ENCODE results near the gene PSD2. TPM values are rescaled to one million over a fixed set of nuclear protein-coding genes. Genes with fewer than 3 reads are reported as not detected.
A peak's percentile ranks its signal among the peaks of the same experiment; 100 is the strongest.

The PSD2 gene
- total and polyA plus RNA-seq, 11 donors, result 0.04 to 0.11 (median 0.04) TPM; not detected in 8

DNA sequence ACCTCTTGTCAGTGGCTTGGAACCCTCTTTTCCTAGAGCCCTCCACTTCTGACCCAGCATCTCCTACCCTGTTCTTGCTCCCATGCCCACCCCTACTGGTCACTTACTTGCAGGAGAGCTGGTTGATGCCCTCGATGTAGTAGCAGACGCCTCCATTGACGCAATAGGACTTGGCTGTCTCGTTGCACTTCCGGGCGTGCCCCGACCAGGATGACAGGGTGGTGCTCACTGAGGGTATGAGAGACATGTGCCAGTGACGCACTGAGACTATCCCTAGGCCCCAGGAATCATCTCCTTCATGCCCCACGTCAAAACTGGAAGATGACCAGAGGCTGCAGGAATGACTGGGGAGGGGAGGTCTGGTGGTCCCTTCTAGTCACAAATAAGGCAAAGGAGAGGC is 76.0 kb downstream of the PSD2 start:
- Histone ChIP-seq H3K27ac (no peak overlapping the region), H3K36me3 (no peaks in the 10 kb centered on the region), H3K9me3 (no peaks in the 10 kb centered on the region), H3K4me1 (peaks cover 0 to 12% (median 0%) of the 10 kb centered on the region in 12 donors), H3K27me3 (no peaks in the 10 kb centered on the region), H3K4me3 (no peak overlapping the region)
- TF ChIP-seq, protein P1, sequence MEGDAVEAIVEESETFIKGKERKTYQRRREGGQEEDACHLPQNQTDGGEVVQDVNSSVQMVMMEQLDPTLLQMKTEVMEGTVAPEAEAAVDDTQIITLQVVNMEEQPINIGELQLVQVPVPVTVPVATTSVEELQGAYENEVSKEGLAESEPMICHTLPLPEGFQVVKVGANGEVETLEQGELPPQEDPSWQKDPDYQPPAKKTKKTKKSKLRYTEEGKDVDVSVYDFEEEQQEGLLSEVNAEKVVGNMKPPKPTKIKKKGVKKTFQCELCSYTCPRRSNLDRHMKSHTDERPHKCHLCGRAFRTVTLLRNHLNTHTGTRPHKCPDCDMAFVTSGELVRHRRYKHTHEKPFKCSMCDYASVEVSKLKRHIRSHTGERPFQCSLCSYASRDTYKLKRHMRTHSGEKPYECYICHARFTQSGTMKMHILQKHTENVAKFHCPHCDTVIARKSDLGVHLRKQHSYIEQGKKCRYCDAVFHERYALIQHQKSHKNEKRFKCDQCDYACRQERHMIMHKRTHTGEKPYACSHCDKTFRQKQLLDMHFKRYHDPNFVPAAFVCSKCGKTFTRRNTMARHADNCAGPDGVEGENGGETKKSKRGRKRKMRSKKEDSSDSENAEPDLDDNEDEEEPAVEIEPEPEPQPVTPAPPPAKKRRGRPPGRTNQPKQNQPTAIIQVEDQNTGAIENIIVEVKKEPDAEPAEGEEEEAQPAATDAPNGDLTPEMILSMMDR (IDR thresholded peaks at IDR 0.05), result no peak
- no peak for TF ChIP-seq POLR2A (IDR thresholded peaks at IDR 0.05)
- ATAC-seq (no peak), DNase-seq (no peak)
- WGBS, 4 donors, result 92 to 93% (median 93%) methylated on average over 9 of the region's 9 CpGs
- intact Hi-C loops (cut with DNase I), result no loop called here

DNA sequence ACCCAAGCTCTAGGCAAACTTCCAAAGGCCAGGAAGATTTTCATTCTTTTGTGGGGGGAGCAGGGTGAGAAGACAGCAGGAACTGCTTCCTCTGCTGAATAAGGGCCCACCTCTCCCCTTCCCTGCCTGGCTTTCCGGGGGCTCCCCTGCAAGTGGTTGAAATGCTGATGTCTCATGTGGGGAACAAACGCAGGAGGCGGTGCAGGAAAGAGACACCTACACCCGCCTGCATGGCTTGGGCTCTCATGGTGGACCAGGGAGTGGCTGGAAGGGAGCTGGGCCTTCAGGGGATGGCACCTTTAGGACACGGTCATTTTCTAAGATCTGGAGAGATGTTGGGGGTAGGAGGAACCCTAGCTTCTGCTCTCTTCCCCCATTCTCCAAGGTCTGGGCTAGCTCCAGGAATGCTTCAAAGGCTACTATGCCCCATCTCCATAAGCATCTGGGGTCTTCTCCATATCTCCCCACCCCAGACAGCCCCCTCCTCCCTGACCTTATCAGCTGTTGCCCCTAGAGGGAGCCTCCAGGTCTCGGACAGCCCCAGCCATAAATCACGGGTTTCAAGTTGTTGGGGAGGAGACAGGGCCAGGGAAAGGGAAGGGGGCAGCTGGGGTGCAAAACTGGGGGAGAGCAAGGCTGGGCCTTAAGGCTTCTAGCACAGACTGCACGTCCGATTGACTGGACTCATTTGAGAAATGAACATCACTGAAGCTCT is 76.6 kb downstream of the PSD2 start:
- TF ChIP-seq, protein P1 (IDR thresholded peaks at IDR 0.05), result no peak
- TF ChIP-seq POLR2A (IDR thresholded peaks at IDR 0.05), result no peak
- 84 to 91% (median 86%) methylated on average over 9 of the region's 9 CpGs for WGBS, 4 donors

DNA sequence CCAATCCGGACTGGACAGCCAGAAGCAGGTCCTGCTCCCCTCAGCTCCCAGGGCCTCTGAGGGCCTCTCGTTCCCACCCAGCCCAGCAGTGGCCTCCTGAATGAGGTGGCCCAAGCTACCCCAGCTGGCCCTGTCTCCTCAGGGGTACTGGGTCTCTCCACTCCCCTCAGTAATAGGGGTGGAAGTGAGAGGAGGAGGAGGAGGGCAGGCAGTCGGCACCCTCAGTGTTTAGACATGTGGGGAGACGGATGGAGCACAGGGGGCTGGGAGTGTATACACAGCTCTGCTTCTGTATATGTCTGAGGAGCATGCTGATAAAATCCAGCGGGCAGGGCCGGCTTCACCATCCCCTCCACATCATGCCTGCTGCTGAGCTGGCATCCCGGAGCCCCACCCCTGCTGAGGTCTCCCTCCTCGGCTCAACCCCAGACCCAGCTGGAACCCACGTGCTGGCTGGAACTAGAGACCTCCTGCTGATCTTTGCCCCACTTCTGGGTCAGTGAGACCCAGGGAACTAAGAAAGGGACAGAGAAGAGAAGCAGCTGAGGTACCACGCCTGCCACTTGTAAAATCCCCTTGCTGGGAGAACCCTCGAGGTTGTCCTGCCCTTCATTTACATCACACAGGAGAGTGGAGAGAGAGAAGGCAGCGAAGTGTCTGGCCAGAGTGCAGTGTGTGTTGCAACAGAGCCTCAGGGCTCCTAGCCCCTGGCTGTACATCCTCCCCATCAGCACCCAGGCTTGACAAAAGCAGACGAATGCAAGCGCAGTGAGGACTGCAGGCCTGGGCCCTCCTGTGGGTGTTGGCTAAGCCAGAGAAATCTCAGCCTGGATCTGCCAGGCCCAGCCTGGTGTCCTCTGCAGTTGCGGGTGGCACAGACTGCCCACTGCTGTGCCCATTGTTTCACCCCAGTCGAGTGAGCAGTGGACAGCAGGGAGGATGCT is 77.5 kb downstream of the PSD2 start:
- DNase-seq (peak in 1 of 5 donors; percentile 37), ATAC-seq (no peak)
- Histone ChIP-seq H3K9me3 (no peaks in the 10 kb centered on the region), H3K4me3 (no peak overlapping the region), H3K36me3 (no peaks in the 10 kb centered on the region), H3K27me3 (no peaks in the 10 kb centered on the region), H3K27ac (no peak overlapping the region), H3K4me1 (peaks cover 0 to 13% (median 0%) of the 10 kb centered on the region in 12 donors)
- TF ChIP-seq, protein P1 (IDR thresholded peaks at IDR 0.05), result no peak
- TF ChIP-seq POLR2A (IDR thresholded peaks at IDR 0.05), result no peak
- WGBS, 4 donors, result 79 to 85% (median 82%) methylated on average over 15 to 16 of the region's 16 CpGs
- intact Hi-C loops (cut with DNase I), result no loop called here

More for the DNA sequence above, 76.6 kb downstream of the PSD2 start:
- H3K4me3 ChIP-seq, result no peak overlapping the region
- peaks cover 0 to 12% (median 0%) of the 10 kb centered on the region in 12 donors for H3K4me1 ChIP-seq
- no peaks in the 10 kb centered on the region for H3K27me3 ChIP-seq
- no peaks in the 10 kb centered on the region for H3K9me3 ChIP-seq
- ATAC-seq (no peak), DNase-seq (peak in 1 of 5 donors; percentile 34)
- intact Hi-C loops (cut with DNase I), result no loop called here
- H3K27ac ChIP-seq, result no peak overlapping the region
- no peaks in the 10 kb centered on the region for H3K36me3 ChIP-seq

DNA sequence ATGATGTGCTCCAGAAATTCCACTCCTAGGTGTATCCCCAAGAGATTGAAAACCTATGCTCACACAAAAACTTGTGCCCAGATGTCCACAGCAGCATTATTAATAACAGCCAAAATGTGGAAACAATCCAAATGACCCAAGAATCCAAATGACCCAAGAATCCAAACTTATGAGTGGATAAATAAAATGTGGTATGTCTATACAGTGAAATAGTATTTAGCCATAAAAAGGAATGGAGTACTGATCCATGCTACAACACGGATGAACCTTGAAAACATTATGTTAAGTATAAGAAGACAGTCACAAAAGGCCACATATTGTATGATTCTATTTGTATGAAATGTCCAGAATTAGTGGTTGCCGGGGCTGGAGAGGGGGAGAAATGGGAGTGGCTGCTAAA is 80.3 kb downstream of the PSD2 start:
- Histone ChIP-seq H3K36me3 (no peaks in the 10 kb centered on the region), H3K4me3 (no peak overlapping the region), H3K27me3 (no peaks in the 10 kb centered on the region), H3K4me1 (peaks cover 0 to 15% (median 12%) of the 10 kb centered on the region in 12 donors), H3K9me3 (no peaks in the 10 kb centered on the region), H3K27ac (no peak overlapping the region)
- DNase-seq, result no peak
- no peak for ATAC-seq
- TF ChIP-seq, protein P1 (IDR thresholded peaks at IDR 0.05), result no peak
- TF ChIP-seq POLR2A (IDR thresholded peaks at IDR 0.05), result no peak
- intact Hi-C loops (cut with DNase I), result no loop called here
- 75 to 97% (median 95%) methylated on average over 2 of the region's 2 CpGs for WGBS, 4 donors

Measured in heart left ventricle (tissue), 16 donors.